Upper lobe of left lung (tissue), 6 donors: Measurements from ENCODE around the gene MTFR1L. TPM values are rescaled to one million over a fixed set of nuclear protein-coding genes. Genes with fewer than 3 reads are reported as not detected.

Experiments used
- ATAC-seq, 2 donors: fragments of 200-7000 bp; cut with Tn5 transposase; one replicate each; pipeline ENCODE4 v1.9.1; 2022; ENCODE audit warnings: mild to moderate bottlenecking in 2 of 2, moderate library complexity in 2 of 2; ENCODE audit not compliant: low FRiP score in 2 of 2
- DNase-seq, 2 donors: peaks; one replicate each; pipeline ENCODE4 v3.0.0-alpha.2; 2019 to 2020
- H3K27ac ChIP-seq, 4 donors: fragments of 200-600 bp; sonication (generic); one replicate each; pipeline ENCODE4 v1.5.1; 2016 to 2019
- H3K27me3 ChIP-seq, 4 donors: fragments of 200-600 bp; sonication (generic); one replicate each; pipeline ENCODE4 v1.5.1; 2017 to 2019
- H3K36me3 ChIP-seq, 4 donors: fragments of 200-600 bp; sonication (generic); one replicate each; pipeline ENCODE4 v1.5.1; 2016 to 2019
- H3K4me1 ChIP-seq, 4 donors: fragments of 200-600 bp; sonication (generic); one replicate each; pipeline ENCODE4 v1.5.1; 2018 to 2019
- H3K4me3 ChIP-seq, 4 donors: fragments of 200-600 bp; sonication (generic); one replicate each; pipeline ENCODE4 v1.5.1; 2017 to 2019; ENCODE audit warnings: mild to moderate bottlenecking in 2 of 4, moderate library complexity in 1 of 4
- H3K9me3 ChIP-seq, 4 donors: fragments of 200-600 bp; sonication (generic); one replicate each; pipeline ENCODE4 v1.5.1; 2018 to 2019
- EP300 ChIP-seq, 4 donors: sonication (generic); formaldehyde crosslinking; IDR thresholded peaks; one replicate each; pipeline ENCODE4 v1.5.1; 2017; ENCODE audit warnings: antibody characterized with exemption in 4 of 4, control low read depth in 2 of 4
- POLR2A ChIP-seq, 4 donors: fragments of 450-650 bp; IDR thresholded peaks; one replicate each; pipeline ENCODE4 v1.5.1; 2016 to 2017; ENCODE audit warnings: antibody characterized with exemption in 4 of 4, mild to moderate bottlenecking in 2 of 4
- POLR2AphosphoS5 ChIP-seq, 2 donors: sonication (generic); formaldehyde crosslinking; IDR thresholded peaks; one replicate each; pipeline ENCODE4 v1.5.1; 2017; ENCODE audit warnings: antibody characterized with exemption in 2 of 2
- whole genome bisulfite sequencing, 2 donors: methylation state at CpG; one replicate each; pipeline ENCODE4 v1.1.5; 2017 to 2018; 5-methylcytosine and 5-hydroxymethylcytosine counted together
- total RNA-seq, 6 donors: library from RNA; depleted of rRNA in 4 of 6; stranded (reverse); fragments of >200 nt in 4 of 6; gene quantifications; one replicate each; pipeline versions ENCODE4 v1.1.0 to v1.2.1, GENCODE V29; 2016 to 2021
- TF ChIP-seq, protein P1 (sequence below), 6 experiments: fragments of 450-650 bp in 4 of 6; fragments of 200-600 bp in 2 of 6; sonication (generic) in 2 of 6; IDR thresholded peaks; one replicate each; pipeline ENCODE4 v1.5.1; 2016 to 2019; ENCODE audit warnings: antibody characterized with exemption in 6 of 6
- donor health status: DM: no; HTN: no; CAD: no; lungs with moderate emphysema.
- donor health status: DM: no; HTN: yes; CAD: no; lungs with severe emphysema.

Gene MTFR1L
- total RNA-seq, 6 donors from 2014 or later = 43.2 to 80.7 (median 53.6) TPM

DNA sequence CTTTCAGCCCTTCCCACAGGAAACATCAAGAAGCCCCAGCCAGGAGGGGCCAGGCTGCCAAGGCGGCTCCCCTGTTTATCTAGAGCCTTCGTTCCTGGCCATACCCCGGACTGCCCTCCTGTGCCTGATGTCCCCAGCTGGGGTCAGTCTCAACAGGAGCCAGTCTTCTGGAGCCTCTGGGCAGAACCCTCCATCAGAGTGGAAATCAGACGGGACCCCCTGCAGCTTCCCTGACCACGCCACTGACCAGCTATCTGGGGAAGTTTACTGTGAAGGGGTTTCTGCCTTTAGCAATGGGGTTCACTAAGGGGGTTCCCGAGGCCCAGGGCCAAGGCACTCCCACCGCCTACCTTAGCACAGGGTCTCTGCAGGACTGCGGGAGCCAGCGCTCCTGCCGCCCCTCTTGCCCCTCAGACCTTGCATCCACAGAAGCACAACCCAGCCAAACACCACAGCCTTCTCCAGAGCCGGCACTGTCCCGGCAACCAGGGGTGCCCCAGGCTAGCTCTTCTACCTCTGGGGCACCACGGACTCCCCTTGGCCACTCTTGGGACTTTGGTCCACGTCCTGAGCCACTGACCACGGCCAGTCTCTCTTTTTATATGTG lies 3.5 kb upstream of the MTFR1L start:
- peak in 1 of 2 donors; percentile 47 for DNase-seq
- 87 to 88% methylated on average over 3 to 15 of the region's 15 CpGs for WGBS, 2 donors

DNA sequence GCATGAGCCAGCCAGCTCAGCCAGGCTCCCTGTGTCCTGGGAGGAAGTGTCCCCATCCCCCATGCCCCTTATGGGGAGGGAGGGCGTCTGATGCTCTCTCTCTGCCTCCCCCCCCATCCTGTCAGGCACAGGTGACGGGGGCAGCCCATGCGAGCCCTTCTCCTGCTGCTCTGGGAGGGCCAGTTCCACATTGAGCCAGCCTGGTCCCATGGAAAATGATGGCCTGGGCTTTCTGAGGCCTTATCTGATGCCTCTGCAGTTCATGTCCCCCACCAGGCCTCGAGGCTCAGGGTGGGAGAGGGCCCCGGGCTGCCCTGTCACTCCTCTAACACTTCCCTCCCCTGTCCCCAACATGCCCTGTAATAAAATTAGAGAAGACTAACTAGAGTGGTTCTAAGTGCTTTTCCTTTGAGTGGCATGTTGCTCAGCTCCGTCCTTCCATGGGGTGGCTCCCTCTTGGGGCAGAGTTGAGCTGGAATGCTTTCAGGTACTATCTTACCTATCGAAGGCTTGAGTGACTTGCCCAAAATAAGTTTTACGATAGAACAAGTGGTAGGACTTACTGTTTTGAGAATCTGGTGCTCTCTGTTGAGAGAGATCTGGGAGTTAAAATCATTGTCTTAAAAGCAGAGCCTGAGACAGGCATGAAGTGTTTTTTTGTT lies 1.8 kb upstream of the MTFR1L start:
- H3K9me3 ChIP-seq = no peaks in the 10 kb centered on the region
- peaks cover 21 to 42% (median 29%) of the 10 kb centered on the region in 4 donors for H3K4me1 ChIP-seq
- peaks cover 7 to 35% (median 27%) of the 10 kb centered on the region in 4 donors for H3K36me3 ChIP-seq
- H3K27me3 ChIP-seq = no peaks in the 10 kb centered on the region
- DNase-seq (peak in 1 of 2 donors; percentile 26), ATAC-seq (no peak)
- TF ChIP-seq POLR2AphosphoS5 (IDR thresholded peaks at IDR 0.05) = no peak
- TF ChIP-seq, protein P1, sequence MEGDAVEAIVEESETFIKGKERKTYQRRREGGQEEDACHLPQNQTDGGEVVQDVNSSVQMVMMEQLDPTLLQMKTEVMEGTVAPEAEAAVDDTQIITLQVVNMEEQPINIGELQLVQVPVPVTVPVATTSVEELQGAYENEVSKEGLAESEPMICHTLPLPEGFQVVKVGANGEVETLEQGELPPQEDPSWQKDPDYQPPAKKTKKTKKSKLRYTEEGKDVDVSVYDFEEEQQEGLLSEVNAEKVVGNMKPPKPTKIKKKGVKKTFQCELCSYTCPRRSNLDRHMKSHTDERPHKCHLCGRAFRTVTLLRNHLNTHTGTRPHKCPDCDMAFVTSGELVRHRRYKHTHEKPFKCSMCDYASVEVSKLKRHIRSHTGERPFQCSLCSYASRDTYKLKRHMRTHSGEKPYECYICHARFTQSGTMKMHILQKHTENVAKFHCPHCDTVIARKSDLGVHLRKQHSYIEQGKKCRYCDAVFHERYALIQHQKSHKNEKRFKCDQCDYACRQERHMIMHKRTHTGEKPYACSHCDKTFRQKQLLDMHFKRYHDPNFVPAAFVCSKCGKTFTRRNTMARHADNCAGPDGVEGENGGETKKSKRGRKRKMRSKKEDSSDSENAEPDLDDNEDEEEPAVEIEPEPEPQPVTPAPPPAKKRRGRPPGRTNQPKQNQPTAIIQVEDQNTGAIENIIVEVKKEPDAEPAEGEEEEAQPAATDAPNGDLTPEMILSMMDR (IDR thresholded peaks at IDR 0.05) = peak in 1 of 6 experiments; percentile 18
- WGBS, 2 donors = 56 to 75% methylated on average over 5 to 7 of the region's 8 CpGs
- no peak overlapping the region for H3K4me3 ChIP-seq
- peak overlapping the region in 2 of 4 donors; percentile 93 to 94 for H3K27ac ChIP-seq

More for the DNA sequence above, 3.5 kb upstream of the MTFR1L start:
- Histone ChIP-seq H3K27me3 (no peaks in the 10 kb centered on the region), H3K4me3 (no peak overlapping the region), H3K36me3 (peaks cover 7 to 51% (median 39%) of the 10 kb centered on the region in 4 donors), H3K9me3 (no peaks in the 10 kb centered on the region), H3K4me1 (peaks cover 12 to 30% (median 23%) of the 10 kb centered on the region in 4 donors), H3K27ac (peak overlapping the region in 3 of 4 donors; percentile 2 to 35 (median 12))
- TF ChIP-seq, protein P1 (IDR thresholded peaks at IDR 0.05) = no peak
- TF ChIP-seq EP300 (IDR thresholded peaks at IDR 0.05) (no peak), POLR2AphosphoS5 (IDR thresholded peaks at IDR 0.05) (no peak), POLR2A (IDR thresholded peaks at IDR 0.05) (no peak)
- ATAC-seq = no peak

DNA sequence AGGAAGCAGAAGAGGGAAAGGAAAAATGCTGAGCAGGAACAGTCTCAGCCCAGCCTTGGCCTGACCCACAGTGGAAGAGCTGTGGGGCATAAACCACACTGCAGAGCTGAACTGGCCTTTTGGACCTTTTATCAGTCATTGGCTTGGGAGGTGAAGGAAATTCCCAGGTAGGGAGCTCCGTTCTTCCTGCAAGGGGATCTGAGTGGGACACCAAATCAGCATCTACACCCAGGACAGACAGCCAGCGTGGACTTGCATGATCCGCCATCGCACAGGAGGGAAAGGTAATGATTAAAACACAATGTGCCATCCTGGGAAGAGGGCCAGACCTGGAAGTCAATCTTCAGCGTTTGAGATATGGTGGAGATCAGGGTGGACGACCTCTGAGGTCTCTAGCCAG lies 1.2 kb upstream of the MTFR1L start:
- H3K27me3 ChIP-seq = no peaks in the 10 kb centered on the region
- H3K4me3 ChIP-seq = peak overlapping the region in 3 of 4 donors; percentile 81 to 91 (median 90)
- peaks cover 21 to 45% (median 30%) of the 10 kb centered on the region in 4 donors for H3K4me1 ChIP-seq
- peaks cover 5 to 29% (median 24%) of the 10 kb centered on the region in 4 donors for H3K36me3 ChIP-seq
- H3K27ac ChIP-seq = peak overlapping the region in 3 of 4 donors; percentile 89 to 94 (median 93)
- no peaks in the 10 kb centered on the region for H3K9me3 ChIP-seq
- no peak for DNase-seq
- WGBS, 2 donors = 56 to 61% methylated on average over 6 of the region's 6 CpGs
- TF ChIP-seq EP300 (IDR thresholded peaks at IDR 0.05) (no peak), POLR2AphosphoS5 (IDR thresholded peaks at IDR 0.05) (no peak), POLR2A (IDR thresholded peaks at IDR 0.05) (no peak)
- TF ChIP-seq, protein P1 (IDR thresholded peaks at IDR 0.05) = no peak
- no peak for ATAC-seq

DNA sequence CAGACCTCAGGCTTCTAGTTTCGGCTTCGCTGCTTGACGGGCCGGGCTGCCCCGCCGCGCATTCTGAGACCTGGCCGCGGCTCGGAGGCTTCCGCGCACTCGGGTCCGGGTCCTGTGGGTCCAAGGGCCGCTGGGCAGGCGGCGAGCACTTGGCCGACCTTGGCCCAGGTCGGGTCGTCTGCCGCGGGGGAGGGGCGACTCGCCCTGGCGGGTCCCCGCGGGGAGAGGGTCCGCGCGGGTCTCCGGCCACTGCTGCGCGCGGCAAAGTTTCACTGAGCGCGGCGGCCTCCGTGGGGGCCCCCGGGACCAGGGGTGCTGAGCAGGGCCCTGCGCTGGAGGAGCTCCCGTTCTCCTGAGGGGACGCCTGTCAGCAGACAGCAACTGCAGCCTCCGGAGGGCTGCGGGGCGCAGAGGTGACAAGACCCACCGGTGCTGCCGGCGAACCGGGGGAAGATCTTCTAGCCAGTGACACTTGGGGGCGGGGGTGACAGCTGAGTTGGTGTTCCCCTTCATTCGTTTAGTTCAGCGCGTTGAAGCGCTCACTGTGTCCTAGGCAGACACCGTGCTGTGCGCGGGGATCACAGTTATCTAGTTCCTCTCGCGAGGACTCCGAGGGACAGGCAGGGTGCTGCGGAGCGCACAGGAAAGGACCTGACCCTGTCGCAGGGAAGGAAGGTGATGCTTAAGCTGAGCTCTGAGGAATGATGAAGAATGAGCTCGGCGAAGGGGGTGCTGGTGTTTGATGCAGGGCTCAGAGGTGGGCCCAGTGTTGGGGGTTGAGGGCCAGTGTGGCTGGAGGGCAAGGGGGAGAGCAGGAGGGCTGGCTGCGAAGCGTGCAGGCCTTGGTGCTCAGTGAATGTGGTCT lies 725 bp downstream of the MTFR1L start:
- H3K4me1 ChIP-seq = peaks cover 21 to 45% (median 30%) of the 10 kb centered on the region in 4 donors
- peak overlapping the region; percentile 89 to 94 (median 92) for H3K27ac ChIP-seq
- WGBS, 2 donors = 1 to 2% methylated on average over 19 to 25 of the region's 67 CpGs
- ATAC-seq = peak; percentile 54 to 75
- peak overlapping the region; percentile 72 to 91 (median 86) for H3K4me3 ChIP-seq
- peaks cover 0 to 10% (median 8%) of the 10 kb centered on the region in 4 donors for H3K36me3 ChIP-seq
- no peaks in the 10 kb centered on the region for H3K27me3 ChIP-seq
- no peak for TF ChIP-seq POLR2AphosphoS5 (IDR thresholded peaks at IDR 0.05)
- TF ChIP-seq, protein P1 (IDR thresholded peaks at IDR 0.05) = peak in 1 of 6 experiments; percentile 6
- H3K9me3 ChIP-seq = no peaks in the 10 kb centered on the region
- DNase-seq = peak in 1 of 2 donors; percentile 76
